KMS-11 (cell line): ENCODE data around the gene SHISA4.

Source experiments
- H2AFZ ChIP-seq: fragments of 200-600 bp; sonication (generic); 2 replicates; pipeline ENCODE4 v1.6.1; 2016; ENCODE audit warnings: antibody characterized with exemption, mixed run types, low read depth
- H3K27ac ChIP-seq: fragments of 200-600 bp; sonication (generic); 2 replicates; pipeline ENCODE4 v1.6.1; 2016; ENCODE audit warnings: mild to moderate bottlenecking, mixed run types
- H3K27me3 ChIP-seq: fragments of 200-600 bp; sonication (generic); 2 replicates; pipeline ENCODE4 v1.6.1; 2017; ENCODE audit warnings: mild to moderate bottlenecking, low read depth, mixed run types, moderate library complexity; ENCODE audit not compliant: insufficient read depth
- H3K36me3 ChIP-seq: fragments of 200-600 bp; sonication (generic); 2 replicates; pipeline ENCODE4 v1.6.1; 2017; ENCODE audit warnings: mild to moderate bottlenecking, mixed run types; ENCODE audit not compliant: insufficient read depth
- H3K4me1 ChIP-seq: fragments of 200-600 bp; sonication (generic); 2 replicates; pipeline ENCODE4 v1.6.1; 2016; ENCODE audit warnings: mild to moderate bottlenecking, low read depth, mixed run types; ENCODE audit not compliant: poor library complexity, severe bottlenecking
- H3K4me2 ChIP-seq: fragments of 200-600 bp; sonication (generic); 2 replicates; pipeline ENCODE4 v1.7.0; 2016; ENCODE audit warnings: mild to moderate bottlenecking, mixed run types
- H3K4me3 ChIP-seq: fragments of 200-600 bp; sonication (generic); IDR thresholded peaks from 2 replicates; pipeline ENCODE4 v1.6.1; 2017; ENCODE audit warnings: low read depth, low read length, mixed read lengths; ENCODE audit not compliant: insufficient read depth
- H3K79me2 ChIP-seq: fragments of 200-600 bp; sonication (generic); 2 replicates; pipeline ENCODE4 v1.6.1; 2016; ENCODE audit warnings: low read depth, mixed run types; ENCODE audit not compliant: insufficient read depth
- H3K9ac ChIP-seq: fragments of 200-600 bp; sonication (generic); 2 replicates; pipeline ENCODE4 v1.6.1; 2016; ENCODE audit warnings: mild to moderate bottlenecking, mixed run types
- H4K20me1 ChIP-seq: fragments of 200-600 bp; sonication (generic); 2 replicates; pipeline ENCODE4 v1.6.1; 2016; ENCODE audit warnings: mild to moderate bottlenecking, mixed run types; ENCODE audit not compliant: insufficient read depth
- TF ChIP-seq, protein P1 (sequence below): fragments of 200-600 bp; sonication (generic); conservative IDR thresholded peaks from 2 replicates; pipeline ENCODE4 v1.6.1; 2017; ENCODE audit warnings: low read depth, mild to moderate bottlenecking, antibody characterized with exemption, low read length, moderate library complexity, mixed read lengths

Gene SHISA4

DNA sequence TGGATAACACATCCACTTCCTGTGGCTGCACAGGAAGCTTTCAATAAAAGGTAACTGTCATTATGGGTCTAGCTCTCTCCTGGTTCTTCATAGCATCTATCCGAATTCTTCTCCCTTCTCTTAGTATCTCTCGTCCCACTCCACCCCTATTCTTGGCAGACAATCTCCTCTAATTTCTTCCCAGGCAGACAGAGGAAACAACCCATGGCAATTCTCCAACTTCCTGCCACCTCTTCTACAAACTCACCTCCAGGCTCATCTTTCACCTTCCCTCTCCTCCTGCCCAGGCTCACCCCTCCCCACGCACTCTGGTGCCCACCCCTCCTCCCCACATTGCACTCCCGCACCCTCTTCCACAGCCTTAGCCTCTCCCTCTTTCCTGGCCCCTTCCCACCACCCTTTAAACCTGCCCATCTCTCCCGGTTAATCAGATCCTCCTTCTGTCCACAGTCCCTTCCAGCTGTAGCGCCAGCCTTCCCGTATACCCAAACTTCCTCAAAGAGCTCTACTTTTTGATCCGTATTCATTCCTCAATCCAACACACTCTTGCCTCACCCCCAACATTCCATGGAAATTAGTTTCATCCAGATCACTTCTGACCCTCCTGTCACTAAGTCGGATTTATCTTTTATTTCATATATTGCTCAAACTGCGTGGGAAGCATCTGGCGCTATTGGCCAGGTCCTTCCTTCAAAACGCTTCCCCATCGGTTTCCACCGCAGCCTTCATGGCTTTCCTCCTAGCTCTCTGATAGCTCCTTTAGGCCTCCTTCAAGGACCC, 25.9 kb downstream of the SHISA4 start:
- H3K4me2 ChIP-seq, result no peak overlapping the region
- H4K20me1 ChIP-seq, result no peaks in the 10 kb centered on the region
- H2AFZ ChIP-seq, result no peak overlapping the region
- H3K4me1 ChIP-seq, result no peaks in the 10 kb centered on the region
- H3K27ac ChIP-seq, result no peak overlapping the region
- H3K36me3 ChIP-seq, result no peaks in the 10 kb centered on the region
- H3K9ac ChIP-seq, result no peak overlapping the region
- no peaks in the 10 kb centered on the region for H3K27me3 ChIP-seq
- H3K4me3 ChIP-seq, result no peak overlapping the region
- H3K79me2 ChIP-seq, result no peaks in the 10 kb centered on the region
- TF ChIP-seq, protein P1, sequence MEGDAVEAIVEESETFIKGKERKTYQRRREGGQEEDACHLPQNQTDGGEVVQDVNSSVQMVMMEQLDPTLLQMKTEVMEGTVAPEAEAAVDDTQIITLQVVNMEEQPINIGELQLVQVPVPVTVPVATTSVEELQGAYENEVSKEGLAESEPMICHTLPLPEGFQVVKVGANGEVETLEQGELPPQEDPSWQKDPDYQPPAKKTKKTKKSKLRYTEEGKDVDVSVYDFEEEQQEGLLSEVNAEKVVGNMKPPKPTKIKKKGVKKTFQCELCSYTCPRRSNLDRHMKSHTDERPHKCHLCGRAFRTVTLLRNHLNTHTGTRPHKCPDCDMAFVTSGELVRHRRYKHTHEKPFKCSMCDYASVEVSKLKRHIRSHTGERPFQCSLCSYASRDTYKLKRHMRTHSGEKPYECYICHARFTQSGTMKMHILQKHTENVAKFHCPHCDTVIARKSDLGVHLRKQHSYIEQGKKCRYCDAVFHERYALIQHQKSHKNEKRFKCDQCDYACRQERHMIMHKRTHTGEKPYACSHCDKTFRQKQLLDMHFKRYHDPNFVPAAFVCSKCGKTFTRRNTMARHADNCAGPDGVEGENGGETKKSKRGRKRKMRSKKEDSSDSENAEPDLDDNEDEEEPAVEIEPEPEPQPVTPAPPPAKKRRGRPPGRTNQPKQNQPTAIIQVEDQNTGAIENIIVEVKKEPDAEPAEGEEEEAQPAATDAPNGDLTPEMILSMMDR, result no peak

DNA sequence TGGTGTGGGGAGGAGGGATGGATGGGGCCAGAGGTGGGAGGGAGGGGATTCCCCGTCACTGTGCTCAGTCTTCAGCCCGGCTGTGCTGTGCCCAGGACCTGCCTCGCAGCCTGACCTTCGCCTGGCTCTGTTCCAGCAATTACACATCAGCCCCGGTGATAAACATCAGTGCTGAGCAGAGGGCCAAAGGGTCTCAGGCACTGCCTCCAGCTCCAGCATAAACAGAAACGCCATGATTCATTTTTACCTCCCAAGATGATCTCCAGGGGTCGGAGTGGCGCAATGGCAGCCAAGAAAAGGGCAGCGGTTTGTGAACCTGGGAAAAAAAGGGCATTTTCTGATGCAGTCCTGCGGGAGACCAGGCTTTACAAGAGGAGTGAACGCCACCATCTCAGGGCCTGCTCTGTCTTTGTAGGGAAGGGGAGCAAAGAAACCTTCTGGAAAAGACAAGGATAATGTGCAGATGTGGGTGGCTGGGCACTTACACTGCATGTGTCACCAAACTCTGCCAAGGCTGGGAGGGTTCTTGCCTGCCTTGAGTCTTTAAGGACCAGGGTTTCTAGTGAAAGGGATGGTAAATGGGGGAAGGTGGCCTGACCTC, 28.1 kb downstream of the SHISA4 start:
- H3K4me1 ChIP-seq, result no peaks in the 10 kb centered on the region
- H3K4me2 ChIP-seq, result no peak overlapping the region
- H3K79me2 ChIP-seq, result no peaks in the 10 kb centered on the region
- H3K36me3 ChIP-seq, result no peaks in the 10 kb centered on the region
- no peak overlapping the region for H3K4me3 ChIP-seq
- no peak overlapping the region for H3K27ac ChIP-seq
- TF ChIP-seq, protein P1, result no peak
- no peak overlapping the region for H2AFZ ChIP-seq
- H4K20me1 ChIP-seq, result no peaks in the 10 kb centered on the region
- no peaks in the 10 kb centered on the region for H3K27me3 ChIP-seq
- no peak overlapping the region for H3K9ac ChIP-seq

DNA sequence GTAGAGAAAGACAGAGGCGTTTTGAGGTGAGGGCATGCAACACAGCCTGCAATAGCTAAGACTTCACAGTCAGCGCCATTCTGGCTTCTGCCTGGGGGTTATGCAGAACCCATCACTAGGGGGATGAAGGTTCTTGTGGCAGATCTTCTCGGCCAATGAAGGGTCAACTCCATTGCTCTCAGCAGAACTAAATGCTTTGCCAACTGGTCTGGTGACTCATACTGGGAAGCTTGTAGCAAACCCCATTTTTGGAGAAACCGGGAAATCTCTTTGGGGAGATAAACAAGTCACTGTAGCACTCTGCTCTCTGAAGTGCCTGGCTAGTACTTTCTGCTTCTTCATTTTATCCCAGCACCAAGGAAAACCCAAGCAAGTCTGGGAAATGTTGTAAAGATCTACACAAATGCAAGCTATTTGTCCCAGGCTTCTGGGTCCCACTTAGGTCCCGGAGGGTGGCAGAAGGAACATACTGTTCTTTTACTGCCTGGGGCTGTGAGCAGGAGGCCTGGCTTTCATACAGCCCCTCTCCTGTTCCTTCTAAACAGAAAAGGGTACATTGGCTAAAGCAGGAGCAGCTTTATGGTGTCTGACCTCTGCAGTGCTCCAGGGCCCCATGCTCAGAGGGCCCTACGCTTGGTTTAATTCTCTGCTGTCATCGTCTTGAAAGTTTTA, 28.8 kb downstream of the SHISA4 start:
- no peaks in the 10 kb centered on the region for H3K79me2 ChIP-seq
- no peak overlapping the region for H2AFZ ChIP-seq
- H3K9ac ChIP-seq, result no peak overlapping the region
- H3K4me1 ChIP-seq, result peaks cover 6% of the 10 kb centered on the region
- no peak overlapping the region for H3K4me3 ChIP-seq
- H3K27me3 ChIP-seq, result no peaks in the 10 kb centered on the region
- H3K4me2 ChIP-seq, result no peak overlapping the region
- no peaks in the 10 kb centered on the region for H3K36me3 ChIP-seq
- no peaks in the 10 kb centered on the region for H4K20me1 ChIP-seq
- H3K27ac ChIP-seq, result no peak overlapping the region
- TF ChIP-seq, protein P1, result no peak

DNA sequence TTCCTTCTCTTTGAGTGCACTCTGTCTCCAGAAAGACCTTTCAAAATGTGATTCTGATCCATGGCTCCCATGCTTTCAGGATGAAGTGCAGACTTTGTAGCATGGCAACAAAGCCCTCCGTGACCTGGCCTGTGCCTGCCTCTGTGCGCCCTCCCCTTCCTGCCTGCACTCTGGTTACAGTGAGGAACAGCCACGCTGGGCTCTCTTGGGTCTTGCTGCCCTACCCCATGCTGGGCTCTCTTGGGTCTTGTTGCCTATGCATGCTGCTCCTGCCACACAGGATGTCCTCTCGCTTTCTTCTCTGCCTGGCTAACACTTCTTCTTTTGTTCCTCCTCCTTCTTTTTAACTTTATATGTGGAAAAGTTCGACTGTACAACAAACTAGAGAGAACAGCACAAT, 29.6 kb downstream of the SHISA4 start:
- H3K36me3 ChIP-seq, result no peaks in the 10 kb centered on the region
- no peaks in the 10 kb centered on the region for H3K27me3 ChIP-seq
- H4K20me1 ChIP-seq, result no peaks in the 10 kb centered on the region
- H3K4me2 ChIP-seq, result no peak overlapping the region
- H3K27ac ChIP-seq, result no peak overlapping the region
- no peaks in the 10 kb centered on the region for H3K79me2 ChIP-seq
- no peak overlapping the region for H3K4me3 ChIP-seq
- peaks cover 6% of the 10 kb centered on the region for H3K4me1 ChIP-seq
- no peak overlapping the region for H3K9ac ChIP-seq
- TF ChIP-seq, protein P1, result no peak
- H2AFZ ChIP-seq, result no peak overlapping the region
